Measurements from ENCODE around the gene SLC2A5.

DNA sequence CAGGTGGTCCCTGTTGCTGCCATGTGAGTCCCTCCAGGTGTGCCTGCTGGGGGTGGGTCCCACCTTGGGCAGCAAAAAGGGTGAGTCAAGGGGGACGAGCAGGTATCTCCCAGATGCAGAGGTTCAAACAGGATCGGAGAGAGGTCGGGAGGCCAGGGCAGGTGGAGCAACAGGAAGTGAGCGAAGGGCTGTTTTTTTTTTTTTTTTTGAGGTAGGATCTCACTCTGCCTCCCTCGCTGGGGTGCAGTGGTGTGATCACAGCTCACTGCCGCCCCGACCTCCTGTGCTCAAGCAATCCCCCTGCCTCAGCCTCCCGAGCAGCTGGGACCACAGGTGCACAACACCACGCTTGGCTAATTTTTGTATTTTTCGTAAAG is 82.6 kb downstream of the SLC2A5 start:
- no peak for TF ChIP-seq ZNF174 (CRISPR knock-in tag; IDR thresholded peaks at IDR 0.05)
- TF ChIP-seq, protein P1, sequence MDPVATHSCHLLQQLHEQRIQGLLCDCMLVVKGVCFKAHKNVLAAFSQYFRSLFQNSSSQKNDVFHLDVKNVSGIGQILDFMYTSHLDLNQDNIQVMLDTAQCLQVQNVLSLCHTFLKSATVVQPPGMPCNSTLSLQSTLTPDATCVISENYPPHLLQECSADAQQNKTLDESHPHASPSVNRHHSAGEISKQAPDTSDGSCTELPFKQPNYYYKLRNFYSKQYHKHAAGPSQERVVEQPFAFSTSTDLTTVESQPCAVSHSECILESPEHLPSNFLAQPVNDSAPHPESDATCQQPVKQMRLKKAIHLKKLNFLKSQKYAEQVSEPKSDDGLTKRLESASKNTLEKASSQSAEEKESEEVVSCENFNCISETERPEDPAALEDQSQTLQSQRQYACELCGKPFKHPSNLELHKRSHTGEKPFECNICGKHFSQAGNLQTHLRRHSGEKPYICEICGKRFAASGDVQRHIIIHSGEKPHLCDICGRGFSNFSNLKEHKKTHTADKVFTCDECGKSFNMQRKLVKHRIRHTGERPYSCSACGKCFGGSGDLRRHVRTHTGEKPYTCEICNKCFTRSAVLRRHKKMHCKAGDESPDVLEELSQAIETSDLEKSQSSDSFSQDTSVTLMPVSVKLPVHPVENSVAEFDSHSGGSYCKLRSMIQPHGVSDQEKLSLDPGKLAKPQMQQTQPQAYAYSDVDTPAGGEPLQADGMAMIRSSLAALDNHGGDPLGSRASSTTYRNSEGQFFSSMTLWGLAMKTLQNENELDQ (CRISPR knock-in tag; IDR thresholded peaks at IDR 0.05; ENCODE audit: borderline replicate concordance), result no peak
